Right lobe of liver (tissue), 6 donors: ENCODE results near the gene RC3H1. TPM values are rescaled to one million over a fixed set of nuclear protein-coding genes. Genes with fewer than 3 reads are reported as not detected.

Experiments used
- ATAC-seq, 4 donors: fragments of 200-7000 bp; cut with Tn5 transposase; one replicate each; pipeline ENCODE4 v1.9.1; 2020; ENCODE audit warnings: mild to moderate bottlenecking in 4 of 4, moderate library complexity in 4 of 4
- DNase-seq, 3 donors: peaks; one replicate each; pipeline ENCODE4 v3.0.0-alpha.2; 2020
- H3K27ac ChIP-seq, 3 donors: fragments of 200-600 bp; one replicate each; pipeline ENCODE4 v1.8.0; 2022
- H3K27me3 ChIP-seq, 2 donors: fragments of 200-600 bp; one replicate each; pipeline ENCODE4 v1.8.0; 2022
- H3K36me3 ChIP-seq, 4 donors: fragments of 200-600 bp; sonication (generic) in 1 of 4; one replicate each; pipeline versions ENCODE4 v1.5.1 to v1.8.0; 2017 to 2022; ENCODE audit warnings: control low read depth in 1 of 4
- H3K4me1 ChIP-seq, 4 donors: fragments of 200-600 bp; sonication (generic) in 1 of 4; one replicate each; pipeline versions ENCODE4 v1.5.1 to v1.8.0; 2017 to 2022; ENCODE audit warnings: control low read depth in 1 of 4
- H3K4me3 ChIP-seq, 3 donors: fragments of 200-600 bp; one replicate each; pipeline ENCODE4 v1.8.0; 2022
- H3K9me3 ChIP-seq, 4 donors: fragments of 200-600 bp; sonication (generic) in 1 of 4; one replicate each; pipeline versions ENCODE4 v1.5.1 to v1.8.0; 2017 to 2022; ENCODE audit warnings: control low read depth in 1 of 4
- POLR2A ChIP-seq: fragments of 450-650 bp; IDR thresholded peaks from one replicate; pipeline ENCODE4 v1.6.1; 2017; ENCODE audit warnings: antibody characterized with exemption, mild to moderate bottlenecking
- WGBS: methylation state at CpG from one replicate; pipeline ENCODE4 v1.1.6; 2018; ENCODE audit warnings: low coverage, low lambda C conversion rate; ENCODE audit not compliant: insufficient coverage; ENCODE audit errors: missing lambda C conversion rate; 5-methylcytosine and 5-hydroxymethylcytosine counted together
- intact Hi-C, 2 donors: fragments of 100-400 bp; cut with DNase I; formaldehyde crosslinking; loops; one replicate each; pipeline versions ENCODE4 v1.11.2 to v1.14.1; 2022
- small RNA-seq, 2 experiments: library from RNA; depleted of rRNA; stranded (forward); fragments of <200 nt; gene quantifications; one replicate each; pipeline ENCODE3, GENCODE V24; 2016
- total RNA-seq, 6 experiments: library from RNA; depleted of rRNA in 2 of 6; stranded (reverse); fragments of >200 nt in 2 of 6; fragmentation: NEBNext Ultra II Directional in 3 of 6; extraction: Animal tissue kit (Norgen Biotek cat#: 25700) in 3 of 6; gene quantifications; one replicate each; pipeline versions ENCODE4 v1.1.0 to v1.2.4, GENCODE V29; 2016 to 2023
- TF ChIP-seq, protein P1 (sequence below), 4 donors: fragments of 200-600 bp in 3 of 4; fragments of 450-650 bp in 1 of 4; IDR thresholded peaks; one replicate each; pipeline versions ENCODE4 v1.5.1 to v1.8.0; 2016 to 2022; ENCODE audit warnings: antibody characterized with exemption in 4 of 4, mild to moderate bottlenecking in 2 of 4
- donor health status: DM: no; HTN: yes; CAD: no.
- donor health status: DM: no; HTN: no; CAD: no.
- donor health status: DM: no; HTN: no; CAD: no.
- donor health status: DM: no; HTN: yes; CAD: no.
- donor health status: DM: no; HTN: yes; CAD: no.

The RC3H1 gene
- total RNA-seq, 6 experiments from 2014 or later: 15.7 to 22.2 (median 17.7) TPM

- DNase-seq (no peak), ATAC-seq (no peak)
- peaks cover 0 to 6% (median 2%) of the 10 kb centered on the region in 4 donors for H3K36me3 ChIP-seq
- H3K27ac ChIP-seq: no peak overlapping the region
- no peaks in the 10 kb centered on the region for H3K27me3 ChIP-seq
- intact Hi-C loops: no loop called here
- no peaks in the 10 kb centered on the region for H3K9me3 ChIP-seq
- H3K4me3 ChIP-seq: no peak overlapping the region
- WGBS: 94% methylated on average over 2 of the region's 2 CpGs
- TF ChIP-seq POLR2A: no peak
- TF ChIP-seq, protein P1, sequence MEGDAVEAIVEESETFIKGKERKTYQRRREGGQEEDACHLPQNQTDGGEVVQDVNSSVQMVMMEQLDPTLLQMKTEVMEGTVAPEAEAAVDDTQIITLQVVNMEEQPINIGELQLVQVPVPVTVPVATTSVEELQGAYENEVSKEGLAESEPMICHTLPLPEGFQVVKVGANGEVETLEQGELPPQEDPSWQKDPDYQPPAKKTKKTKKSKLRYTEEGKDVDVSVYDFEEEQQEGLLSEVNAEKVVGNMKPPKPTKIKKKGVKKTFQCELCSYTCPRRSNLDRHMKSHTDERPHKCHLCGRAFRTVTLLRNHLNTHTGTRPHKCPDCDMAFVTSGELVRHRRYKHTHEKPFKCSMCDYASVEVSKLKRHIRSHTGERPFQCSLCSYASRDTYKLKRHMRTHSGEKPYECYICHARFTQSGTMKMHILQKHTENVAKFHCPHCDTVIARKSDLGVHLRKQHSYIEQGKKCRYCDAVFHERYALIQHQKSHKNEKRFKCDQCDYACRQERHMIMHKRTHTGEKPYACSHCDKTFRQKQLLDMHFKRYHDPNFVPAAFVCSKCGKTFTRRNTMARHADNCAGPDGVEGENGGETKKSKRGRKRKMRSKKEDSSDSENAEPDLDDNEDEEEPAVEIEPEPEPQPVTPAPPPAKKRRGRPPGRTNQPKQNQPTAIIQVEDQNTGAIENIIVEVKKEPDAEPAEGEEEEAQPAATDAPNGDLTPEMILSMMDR (IDR thresholded peaks at IDR 0.05): no peak
- H3K4me1 ChIP-seq: no peaks in the 10 kb centered on the region
Measured at GRCh38 chr1:173887627-173888026, 134.5 kb downstream of the RC3H1 start.

GRCh38 chr1:173886746-173887611 lies 135.2 kb downstream of the RC3H1 start:
- DNase-seq (no peak), ATAC-seq (no peak)
- Histone ChIP-seq H3K27ac (no peak overlapping the region), H3K4me1 (no peaks in the 10 kb centered on the region), H3K4me3 (no peak overlapping the region), H3K27me3 (no peaks in the 10 kb centered on the region), H3K36me3 (peaks cover 0 to 6% (median 2%) of the 10 kb centered on the region in 4 donors), H3K9me3 (no peaks in the 10 kb centered on the region)
- 67% methylated on average over 4 of the region's 4 CpGs for WGBS
- intact Hi-C loops: no loop called here
- TF ChIP-seq, protein P1 (IDR thresholded peaks at IDR 0.05): no peak
- no peak for TF ChIP-seq POLR2A

GRCh38 chr1:173884701-173885100 lies 137.5 kb downstream of the RC3H1 start:
- Histone ChIP-seq H3K36me3 (peaks cover 0 to 6% (median 2%) of the 10 kb centered on the region in 4 donors), H3K4me1 (no peaks in the 10 kb centered on the region), H3K9me3 (no peaks in the 10 kb centered on the region), H3K27ac (no peak overlapping the region), H3K4me3 (no peak overlapping the region), H3K27me3 (no peaks in the 10 kb centered on the region)
- WGBS: 81% methylated on average over 5 of the region's 5 CpGs
- ATAC-seq (no peak), DNase-seq (no peak)
- intact Hi-C loops: no loop called here
- no peak for TF ChIP-seq POLR2A
- TF ChIP-seq, protein P1 (IDR thresholded peaks at IDR 0.05): no peak

Small RNA genes lying within 50 kb of the gene (small RNA-seq; reads per million reads assigned to genes)
- gene RNA5SP67 (0.39 reads per million in 2 experiments), gene RNA5SP68 (0 to 0.39 reads per million in 2 experiments)

Other genes with a start within 250 kb of the RC3H1 start
- 10 to 100 TPM in 5 of 6 experiments, 1 to 10 TPM in 1; 10.0 to 14.6 (median 13.4) TPM for gene DARS2, start 197.7 kb downstream of the RC3H1 start, total RNA-seq
- 1 to 10 TPM; 1.0 to 2.2 (median 1.6) TPM for gene CENPL, start 197.5 kb downstream of the RC3H1 start, total RNA-seq
- 10 to 100 TPM; 37.4 to 85.2 (median 61.5) TPM for gene GAS5, start 154.4 kb downstream of the RC3H1 start, total RNA-seq
- gene ZBTB37, start 154.0 kb downstream of the RC3H1 start, total RNA-seq: 1 to 10 TPM; 2.8 to 6.1 (median 4.7) TPM
- 1,000 to 10,000 TPM; 1,325 to 2,875 (median 2,199) TPM for gene SERPINC1, start 105.0 kb downstream of the RC3H1 start, total RNA-seq
- 10 to 100 TPM; 11.7 to 23.1 (median 18.5) TPM for gene RABGAP1L, start 137.2 kb upstream of the RC3H1 start, total RNA-seq